Uterus (tissue), 2 donors: ENCODE results near the gene LAMTOR1.

Experiments used
- POLR2A ChIP-seq, 2 donors: fragments of 450-650 bp; IDR thresholded peaks; one replicate each; pipeline ENCODE4 v1.6.1; 2016; ENCODE audit warnings: antibody characterized with exemption in 2 of 2, mild to moderate bottlenecking in 1 of 2, moderate library complexity in 1 of 2
- TF ChIP-seq, protein P1 (sequence below), 4 experiments: fragments of 200-600 bp in 2 of 4; fragments of 450-650 bp in 2 of 4; sonication (generic) in 2 of 4; IDR thresholded peaks; one replicate each; pipeline ENCODE4 v1.5.1; 2016 to 2019; ENCODE audit warnings: antibody characterized with exemption in 4 of 4, mild to moderate bottlenecking in 2 of 4, moderate library complexity in 1 of 4

DNA sequence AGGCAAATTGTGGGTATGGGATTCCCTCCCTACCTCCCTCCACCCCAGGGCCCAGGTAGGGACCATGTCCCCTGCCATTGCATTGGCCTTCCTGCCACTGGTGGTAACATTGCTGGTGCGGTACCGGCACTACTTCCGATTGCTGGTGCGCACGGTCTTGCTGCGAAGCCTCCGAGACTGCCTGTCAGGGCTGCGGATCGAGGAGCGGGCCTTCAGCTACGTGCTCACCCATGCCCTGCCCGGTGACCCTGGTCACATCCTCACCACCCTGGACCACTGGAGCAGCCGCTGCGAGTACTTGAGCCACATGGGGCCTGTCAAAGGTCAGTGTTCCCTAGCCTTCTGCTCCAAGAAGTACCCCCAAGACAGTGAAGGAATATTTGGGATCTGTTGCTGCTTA is 2.8 kb upstream of the LAMTOR1 start, which contains the start of gene TOMT:
- TF ChIP-seq, protein P1, sequence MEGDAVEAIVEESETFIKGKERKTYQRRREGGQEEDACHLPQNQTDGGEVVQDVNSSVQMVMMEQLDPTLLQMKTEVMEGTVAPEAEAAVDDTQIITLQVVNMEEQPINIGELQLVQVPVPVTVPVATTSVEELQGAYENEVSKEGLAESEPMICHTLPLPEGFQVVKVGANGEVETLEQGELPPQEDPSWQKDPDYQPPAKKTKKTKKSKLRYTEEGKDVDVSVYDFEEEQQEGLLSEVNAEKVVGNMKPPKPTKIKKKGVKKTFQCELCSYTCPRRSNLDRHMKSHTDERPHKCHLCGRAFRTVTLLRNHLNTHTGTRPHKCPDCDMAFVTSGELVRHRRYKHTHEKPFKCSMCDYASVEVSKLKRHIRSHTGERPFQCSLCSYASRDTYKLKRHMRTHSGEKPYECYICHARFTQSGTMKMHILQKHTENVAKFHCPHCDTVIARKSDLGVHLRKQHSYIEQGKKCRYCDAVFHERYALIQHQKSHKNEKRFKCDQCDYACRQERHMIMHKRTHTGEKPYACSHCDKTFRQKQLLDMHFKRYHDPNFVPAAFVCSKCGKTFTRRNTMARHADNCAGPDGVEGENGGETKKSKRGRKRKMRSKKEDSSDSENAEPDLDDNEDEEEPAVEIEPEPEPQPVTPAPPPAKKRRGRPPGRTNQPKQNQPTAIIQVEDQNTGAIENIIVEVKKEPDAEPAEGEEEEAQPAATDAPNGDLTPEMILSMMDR (IDR thresholded peaks at IDR 0.05), result no peak
- TF ChIP-seq POLR2A (IDR thresholded peaks at IDR 0.05), result no peak
